Naive thymus-derived CD4-positive, alpha-beta T cell (primary cell): ENCODE data around the gene FAM43B. TPM values are rescaled to one million over a fixed set of nuclear protein-coding genes. Genes with fewer than 3 reads are reported as not detected.

ENCODE experiments used
- ATAC-seq: fragments of 150-1000 bp; cut with Tn5 transposase; 2 replicates; pipeline ENCODE4 v1.10.0; 2021; ENCODE audit warnings: mild to moderate bottlenecking, moderate library complexity
- CTCF ChIA-PET: fragments of 350-600 bp; sonication (Branson Sonifier 250); formaldehyde crosslinking; loops from one replicate; lab custom pipeline; 2021; ENCODE audit warnings: antibody characterized with exemption; lab: Charles Lee
- POLR2A ChIA-PET: fragments of 350-600 bp; sonication (Branson Sonifier 250); formaldehyde crosslinking; loops from one replicate; lab custom pipeline; 2021; ENCODE audit warnings: antibody characterized with exemption, inconsistent platforms; lab: Charles Lee
- DNase-seq, 9 donors: peaks; one replicate each; pipeline versions ENCODE4 v3.0.0 to v3.0.0-alpha.2; 2020 to 2022; ENCODE audit warnings: mixed read lengths in 1 of 9
- H3K27ac ChIP-seq: one replicate; pipeline ENCODE4 v1.7.0; 2013; ENCODE audit warnings: mild to moderate bottlenecking, low read depth, low read length, moderate library complexity
- H3K27me3 ChIP-seq, 2 donors: one replicate each; pipeline ENCODE4 v1.7.0; 2013; ENCODE audit warnings: low read length in 2 of 2, mild to moderate bottlenecking in 2 of 2, moderate library complexity in 2 of 2; ENCODE audit not compliant: control insufficient read depth in 2 of 2, insufficient read depth in 2 of 2
- H3K36me3 ChIP-seq, 3 experiments: 1 replicate in 2 of 3; 2 replicates in 1 of 3; pipeline ENCODE4 v1.7.0; 2013; ENCODE audit warnings: low read length in 3 of 3, mild to moderate bottlenecking in 3 of 3, moderate library complexity in 1 of 3; ENCODE audit not compliant: insufficient read depth in 3 of 3, control insufficient read depth in 2 of 3
- H3K4me1 ChIP-seq, 2 donors: one replicate each; pipeline ENCODE4 v1.7.0; 2013; ENCODE audit warnings: low read length in 2 of 2, mild to moderate bottlenecking in 2 of 2, moderate library complexity in 1 of 2; ENCODE audit not compliant: control insufficient read depth in 2 of 2, insufficient read depth in 2 of 2
- H3K4me3 ChIP-seq: 2 replicates; pipeline ENCODE4 v1.7.0; 2013; ENCODE audit warnings: mild to moderate bottlenecking, low read length
- H3K9me3 ChIP-seq, 3 experiments: 1 replicate in 2 of 3; 2 replicates in 1 of 3; pipeline ENCODE4 v1.7.0; 2013; ENCODE audit warnings: low read length in 3 of 3; ENCODE audit not compliant: control insufficient read depth in 2 of 3
- H3K27ac Mint-ChIP-seq, 9 donors: one replicate each; pipeline ENCODE4 v1.8.0; 2020 to 2022; ENCODE audit warnings: mixed read lengths in 9 of 9, mild to moderate bottlenecking in 8 of 9, moderate library complexity in 5 of 9, inconsistent platforms in 2 of 9
- H3K27me3 Mint-ChIP-seq, 5 donors: one replicate each; pipeline ENCODE4 v1.8.0; 2021 to 2022; ENCODE audit warnings: mixed read lengths in 5 of 5, mild to moderate bottlenecking in 1 of 5
- H3K36me3 Mint-ChIP-seq, 5 donors: one replicate each; pipeline ENCODE4 v1.8.0; 2020 to 2022; ENCODE audit warnings: mixed read lengths in 5 of 5, mild to moderate bottlenecking in 3 of 5, inconsistent platforms in 1 of 5
- H3K4me1 Mint-ChIP-seq, 7 donors: one replicate each; pipeline ENCODE4 v1.8.0; 2020 to 2022; ENCODE audit warnings: mixed read lengths in 7 of 7, mild to moderate bottlenecking in 3 of 7, inconsistent platforms in 1 of 7
- H3K4me3 Mint-ChIP-seq, 10 donors: one replicate each; pipeline ENCODE4 v1.8.0; 2020 to 2022; ENCODE audit warnings: mild to moderate bottlenecking in 10 of 10, mixed read lengths in 10 of 10, moderate library complexity in 6 of 10, inconsistent platforms in 2 of 10
- H3K9me3 Mint-ChIP-seq, 11 donors: one replicate each; pipeline ENCODE4 v1.8.0; 2020 to 2022; ENCODE audit warnings: mixed read lengths in 11 of 11, mild to moderate bottlenecking in 4 of 11, inconsistent platforms in 1 of 11, moderate library complexity in 1 of 11
- intact Hi-C, 2 donors: fragments of 100-400 bp; cut with micrococcal nuclease; formaldehyde crosslinking; loops; one replicate each; pipeline ENCODE4 v1.15.1; 2023
- polyA plus RNA-seq, 2 donors: library from polyadenylated mRNA; unstranded; fragments of 300-500 nt; fragmentation: Illumina TruSeq; gene quantifications; one replicate each; pipeline ENCODE4 v1.2.3, GENCODE V29; 2021
- total RNA-seq, 6 experiments: library from RNA in 5 of 6; stranded (reverse) in 5 of 6; gene quantifications; 1 replicate in 5 of 6; 2 replicates in 1 of 6; pipeline ENCODE4 v1.2.3 and lab custom pipeline; 2021 to 2026

FAM43B gene
- total and polyA plus RNA-seq, 7 experiments from 2014 or later = not detected

- H3K27me3 Mint-ChIP-seq = peaks cover 31 to 50% (median 41%) of the 10 kb centered on the region in 5 donors
- POLR2A ChIA-PET = no interaction called here
- intact Hi-C loops = no loop called here
Observed at GRCh38 chr1:20546637-20547036, 5.7 kb upstream of the FAM43B start.

GRCh38 chr1:20551161-20551560 lies 1.2 kb upstream of the FAM43B start:
- Histone ChIP-seq H3K27ac (no peak overlapping the region), H3K4me3 (no peak overlapping the region), H3K27me3 (peaks cover 0 to 3% of the 10 kb centered on the region in 2 donors), H3K36me3 (no peaks in the 10 kb centered on the region), H3K9me3 (no peaks in the 10 kb centered on the region), H3K4me1 (no peaks in the 10 kb centered on the region)
- ChIA-PET POLR2A (no interaction called here), CTCF (no interaction called here)
- peaks cover 32 to 40% (median 34%) of the 10 kb centered on the region in 5 donors for H3K27me3 Mint-ChIP-seq
- no peak overlapping the region for H3K4me3 Mint-ChIP-seq
- intact Hi-C loops = no loop called here
- peaks cover 0 to 6% (median 3%) of the 10 kb centered on the region in 7 donors for H3K4me1 Mint-ChIP-seq
- H3K27ac Mint-ChIP-seq = no peak overlapping the region
- DNase-seq = no peak
- peaks cover 0 to 4% (median 0%) of the 10 kb centered on the region in 11 donors for H3K9me3 Mint-ChIP-seq
- no peaks in the 10 kb centered on the region for H3K36me3 Mint-ChIP-seq
- no peak for ATAC-seq

More at GRCh38 chr1:20546637-20547036, 5.7 kb upstream of the FAM43B start:
- no peak overlapping the region for H3K4me3 Mint-ChIP-seq
- no peak for ATAC-seq
- Histone ChIP-seq H3K27ac (no peak overlapping the region), H3K9me3 (no peaks in the 10 kb centered on the region), H3K4me1 (no peaks in the 10 kb centered on the region), H3K4me3 (no peak overlapping the region), H3K36me3 (no peaks in the 10 kb centered on the region), H3K27me3 (no peaks in the 10 kb centered on the region)
- no peaks in the 10 kb centered on the region for H3K36me3 Mint-ChIP-seq
- no peak for DNase-seq
- peaks cover 0 to 4% (median 0%) of the 10 kb centered on the region in 11 donors for H3K9me3 Mint-ChIP-seq
- H3K27ac Mint-ChIP-seq = no peak overlapping the region
- H3K4me1 Mint-ChIP-seq = no peaks in the 10 kb centered on the region
- CTCF ChIA-PET = no interaction called here

- H3K9me3 Mint-ChIP-seq = no peaks in the 10 kb centered on the region
- Histone ChIP-seq H3K4me1 (no peaks in the 10 kb centered on the region), H3K9me3 (no peaks in the 10 kb centered on the region), H3K36me3 (no peaks in the 10 kb centered on the region), H3K4me3 (no peak overlapping the region), H3K27me3 (peaks cover 0 to 3% of the 10 kb centered on the region in 2 donors), H3K27ac (no peak overlapping the region)
- H3K4me1 Mint-ChIP-seq = peaks cover 0 to 6% (median 3%) of the 10 kb centered on the region in 7 donors
- H3K27me3 Mint-ChIP-seq = peaks cover 25 to 34% (median 27%) of the 10 kb centered on the region in 5 donors
- H3K4me3 Mint-ChIP-seq = no peak overlapping the region
- POLR2A ChIA-PET = no interaction called here
- no peak overlapping the region for H3K27ac Mint-ChIP-seq
- intact Hi-C loops = no loop called here
- CTCF ChIA-PET = no interaction called here
- DNase-seq (no peak), ATAC-seq (no peak)
- no peaks in the 10 kb centered on the region for H3K36me3 Mint-ChIP-seq
Observed at GRCh38 chr1:20552728-20553445, 514 bp downstream of the FAM43B start.

GRCh38 chr1:20555025-20555757 lies 2.8 kb downstream of the FAM43B start:
- Histone ChIP-seq H3K27ac (no peak overlapping the region), H3K4me1 (no peaks in the 10 kb centered on the region), H3K4me3 (no peak overlapping the region), H3K27me3 (peaks cover 0 to 3% of the 10 kb centered on the region in 2 donors), H3K9me3 (no peaks in the 10 kb centered on the region), H3K36me3 (no peaks in the 10 kb centered on the region)
- Mint-ChIP-seq H3K4me3 (no peak overlapping the region), H3K36me3 (no peaks in the 10 kb centered on the region), H3K27ac (no peak overlapping the region), H3K27me3 (peaks cover 21 to 34% (median 24%) of the 10 kb centered on the region in 5 donors), H3K9me3 (no peaks in the 10 kb centered on the region), H3K4me1 (peaks cover 0 to 6% (median 3%) of the 10 kb centered on the region in 7 donors)
- intact Hi-C loops = no loop called here
- POLR2A ChIA-PET = no interaction called here
- CTCF ChIA-PET = no interaction called here
- ATAC-seq (no peak), DNase-seq (no peak)

GRCh38 chr1:20555758-20556120 lies 3.4 kb downstream of the FAM43B start:
- no peaks in the 10 kb centered on the region for H3K36me3 Mint-ChIP-seq
- no peak overlapping the region for H3K4me3 Mint-ChIP-seq
- no peak overlapping the region for H3K27ac Mint-ChIP-seq
- no peaks in the 10 kb centered on the region for H3K9me3 Mint-ChIP-seq
- Histone ChIP-seq H3K4me1 (no peaks in the 10 kb centered on the region), H3K27me3 (peaks cover 0 to 3% of the 10 kb centered on the region in 2 donors), H3K27ac (no peak overlapping the region), H3K4me3 (no peak overlapping the region), H3K36me3 (no peaks in the 10 kb centered on the region), H3K9me3 (no peaks in the 10 kb centered on the region)
- ChIA-PET POLR2A (no interaction called here), CTCF (no interaction called here)
- DNase-seq = no peak
- H3K4me1 Mint-ChIP-seq = peaks cover 0 to 6% (median 3%) of the 10 kb centered on the region in 7 donors
- H3K27me3 Mint-ChIP-seq = peaks cover 22 to 33% (median 27%) of the 10 kb centered on the region in 5 donors
- intact Hi-C loops = no loop called here
- no peak for ATAC-seq

- H3K27ac Mint-ChIP-seq = no peak overlapping the region
- Histone ChIP-seq H3K9me3 (no peaks in the 10 kb centered on the region), H3K36me3 (no peaks in the 10 kb centered on the region), H3K27ac (no peak overlapping the region), H3K4me3 (no peak overlapping the region), H3K27me3 (peaks cover 0 to 3% of the 10 kb centered on the region in 2 donors), H3K4me1 (no peaks in the 10 kb centered on the region)
- peaks cover 0 to 6% (median 3%) of the 10 kb centered on the region in 7 donors for H3K4me1 Mint-ChIP-seq
- H3K4me3 Mint-ChIP-seq = no peak overlapping the region
- H3K27me3 Mint-ChIP-seq = peaks cover 15 to 43% (median 34%) of the 10 kb centered on the region in 5 donors
- intact Hi-C loops = no loop called here
- H3K9me3 Mint-ChIP-seq = peaks cover 0 to 5% (median 0%) of the 10 kb centered on the region in 11 donors
- H3K36me3 Mint-ChIP-seq = no peaks in the 10 kb centered on the region
- ChIA-PET POLR2A (no interaction called here), CTCF (no interaction called here)
- ATAC-seq (no peak), DNase-seq (no peak)
Observed at GRCh38 chr1:20558191-20558590, 5.8 kb downstream of the FAM43B start.
